Astrocyte (in vitro differentiated cells and primary cell): ENCODE data around the gene THSD8. TPM values are rescaled to one million over a fixed set of nuclear protein-coding genes. Genes with fewer than 3 reads are reported as not detected.
A peak's percentile ranks its signal among the peaks of the same experiment; 100 is the strongest.

Source experiments
- DNase-seq: peaks from one replicate; pipeline ENCODE4 v3.0.0-alpha.2; 2010; ENCODE audit warnings: low read depth
- FAIRE-seq: peaks from 2 replicates; lab custom pipeline; 2011; peaks lifted over from hg19 to GRCh38; lab: Jason Lieb, UNC
- H2AFZ ChIP-seq: 2 replicates; pipeline ENCODE4 v1.6.0; 2012; ENCODE audit warnings: low read depth, low read length, inconsistent platforms
- H3K27ac ChIP-seq: 2 replicates; pipeline ENCODE4 v1.5.1; 2011; ENCODE audit warnings: low read depth, low read length, inconsistent platforms
- H3K27me3 ChIP-seq: 2 replicates; pipeline ENCODE4 v1.6.0; 2011; ENCODE audit warnings: low read length, inconsistent platforms; ENCODE audit not compliant: insufficient read depth
- H3K36me3 ChIP-seq: 2 replicates; pipeline ENCODE4 v1.5.1; 2011; ENCODE audit warnings: low read length, inconsistent platforms; ENCODE audit not compliant: insufficient read depth
- H3K4me1 ChIP-seq: 2 replicates; pipeline ENCODE4 v1.5.1; 2011; ENCODE audit warnings: low read length, inconsistent platforms; ENCODE audit not compliant: insufficient read depth
- H3K4me2 ChIP-seq: 2 replicates; pipeline ENCODE4 v1.6.0; 2012; ENCODE audit warnings: low read length, inconsistent platforms
- H3K4me3 ChIP-seq: 2 replicates; pipeline ENCODE4 v1.5.1; 2011; ENCODE audit warnings: low read depth, mild to moderate bottlenecking, low read length, inconsistent platforms; ENCODE audit not compliant: insufficient read depth
- H3K79me2 ChIP-seq: 2 replicates; pipeline ENCODE4 v1.6.0; 2012; ENCODE audit warnings: mild to moderate bottlenecking, low read length, inconsistent platforms; ENCODE audit not compliant: insufficient read depth
- H3K9ac ChIP-seq: 2 replicates; pipeline ENCODE4 v1.6.0; 2012; ENCODE audit warnings: mild to moderate bottlenecking, low read length, inconsistent platforms
- H3K9me3 ChIP-seq: 2 replicates; pipeline ENCODE4 v1.5.1; 2012; ENCODE audit warnings: low read depth, mild to moderate bottlenecking, low read length, inconsistent platforms; ENCODE audit not compliant: insufficient read depth
- H4K20me1 ChIP-seq: 2 replicates; pipeline ENCODE4 v1.6.0; 2012; ENCODE audit warnings: low read length, inconsistent platforms; ENCODE audit not compliant: insufficient read depth
- H3K27ac Mint-ChIP-seq: one replicate; pipeline ENCODE4 v1.8.0; 2021; ENCODE audit warnings: mild to moderate bottlenecking, mixed read lengths; ENCODE audit not compliant: unreplicated experiment
- H3K27me3 Mint-ChIP-seq: one replicate; pipeline ENCODE4 v1.8.0; 2021; ENCODE audit warnings: low read depth, mixed read lengths; ENCODE audit not compliant: unreplicated experiment
- H3K36me3 Mint-ChIP-seq: one replicate; pipeline ENCODE4 v1.8.0; 2021; ENCODE audit warnings: low read depth, mixed read lengths; ENCODE audit not compliant: unreplicated experiment
- H3K4me1 Mint-ChIP-seq: one replicate; pipeline ENCODE4 v1.8.0; 2021; ENCODE audit warnings: low read depth, mixed read lengths; ENCODE audit not compliant: unreplicated experiment
- H3K4me3 Mint-ChIP-seq: one replicate; pipeline ENCODE4 v1.8.0; 2021; ENCODE audit warnings: mild to moderate bottlenecking, moderate library complexity, mixed read lengths; ENCODE audit not compliant: unreplicated experiment
- H3K9me3 Mint-ChIP-seq: one replicate; pipeline ENCODE4 v1.8.0; 2021; ENCODE audit warnings: mild to moderate bottlenecking, mixed read lengths; ENCODE audit not compliant: unreplicated experiment
- CTCF ChIP-seq: IDR thresholded peaks from 2 replicates; pipeline ENCODE4 v1.5.1; 2011; ENCODE audit warnings: low read depth, mild to moderate bottlenecking, inconsistent platforms, low read length, moderate library complexity; ENCODE audit not compliant: insufficient read depth
- EZH2 ChIP-seq: IDR thresholded peaks from 2 replicates; pipeline ENCODE4 v1.6.1; 2012; ENCODE audit warnings: mild to moderate bottlenecking, low read length, inconsistent platforms; ENCODE audit not compliant: insufficient read depth
- total RNA-seq: library from RNA; stranded (reverse); gene quantifications from 2 replicates; pipeline ENCODE4 v1.2.1, GENCODE V29; 2021

Gene THSD8
- total RNA-seq, 1 donor from 2014 or later = 3.6 TPM

- Histone ChIP-seq H3K36me3 (no peaks in the 10 kb centered on the region), H4K20me1 (peaks cover 11% of the 10 kb centered on the region), H3K4me2 (no peak overlapping the region), H3K9ac (no peak overlapping the region), H3K4me3 (no peak overlapping the region), H3K79me2 (peaks cover 11% of the 10 kb centered on the region), H3K27ac (no peak overlapping the region), H3K9me3 (no peaks in the 10 kb centered on the region), H3K4me1 (peaks cover 57% of the 10 kb centered on the region), H3K27me3 (no peaks in the 10 kb centered on the region), H2AFZ (no peak overlapping the region)
- Mint-ChIP-seq H3K4me1 (peaks cover 23% of the 10 kb centered on the region), H3K36me3 (no peaks in the 10 kb centered on the region), H3K9me3 (no peaks in the 10 kb centered on the region), H3K27me3 (no peaks in the 10 kb centered on the region), H3K4me3 (no peak overlapping the region), H3K27ac (no peak overlapping the region)
- DNase-seq = no peak
- TF ChIP-seq CTCF = no peak
- no peak for TF ChIP-seq EZH2
- FAIRE-seq = no peak
Observed at GRCh38 chr19:12787458-12787857, 14.4 kb upstream of the THSD8 start.

GRCh38 chr19:12788042-12788681 lies 13.7 kb upstream of the THSD8 start:
- Histone ChIP-seq H3K36me3 (no peaks in the 10 kb centered on the region), H3K9ac (peak overlapping the region; percentile 94), H3K4me3 (no peak overlapping the region), H2AFZ (no peak overlapping the region), H3K9me3 (no peaks in the 10 kb centered on the region), H3K27ac (peak overlapping the region; percentile 70), H3K4me1 (peaks cover 51% of the 10 kb centered on the region), H3K4me2 (peak overlapping the region; percentile 91), H4K20me1 (peaks cover 18% of the 10 kb centered on the region), H3K27me3 (no peaks in the 10 kb centered on the region), H3K79me2 (peaks cover 18% of the 10 kb centered on the region)
- Mint-ChIP-seq H3K36me3 (no peaks in the 10 kb centered on the region), H3K27me3 (no peaks in the 10 kb centered on the region), H3K27ac (peak overlapping the region; percentile 99), H3K4me3 (no peak overlapping the region), H3K4me1 (peaks cover 23% of the 10 kb centered on the region), H3K9me3 (no peaks in the 10 kb centered on the region)
- DNase-seq (no peak), FAIRE-seq (no peak)
- TF ChIP-seq CTCF (no peak), EZH2 (no peak)

GRCh38 chr19:12788682-12789097 lies 13.2 kb upstream of the THSD8 start:
- Histone ChIP-seq H3K27ac (peak overlapping the region; percentile 70), H3K36me3 (no peaks in the 10 kb centered on the region), H2AFZ (peak overlapping the region; percentile 58), H4K20me1 (peaks cover 19% of the 10 kb centered on the region), H3K79me2 (peaks cover 21% of the 10 kb centered on the region), H3K9ac (peak overlapping the region; percentile 94), H3K4me2 (peak overlapping the region; percentile 91), H3K9me3 (no peaks in the 10 kb centered on the region), H3K4me1 (peaks cover 46% of the 10 kb centered on the region), H3K4me3 (peak overlapping the region; percentile 39), H3K27me3 (no peaks in the 10 kb centered on the region)
- peak overlapping the region; percentile 99 for H3K27ac Mint-ChIP-seq
- no peak for TF ChIP-seq CTCF
- TF ChIP-seq EZH2 = no peak
- H3K4me3 Mint-ChIP-seq = peak overlapping the region; percentile 77
- no peaks in the 10 kb centered on the region for H3K9me3 Mint-ChIP-seq
- H3K4me1 Mint-ChIP-seq = peaks cover 19% of the 10 kb centered on the region
- no peaks in the 10 kb centered on the region for H3K36me3 Mint-ChIP-seq
- FAIRE-seq (no peak), DNase-seq (no peak)
- no peaks in the 10 kb centered on the region for H3K27me3 Mint-ChIP-seq
